Gastrocnemius medialis (tissue), 4 donors: ENCODE measurements around the gene NHERF1. TPM values are rescaled to one million over a fixed set of nuclear protein-coding genes. Genes with fewer than 3 reads are reported as not detected.

Experiments
- ATAC-seq, 2 donors: fragments of 150-250 bp; one replicate each; pipeline ENCODE4 v1.9.1; 2016
- DNase-seq, 2 donors: peaks; one replicate each; pipeline ENCODE4 v3.0.0-alpha.2; 2019
- H3K27ac ChIP-seq, 4 donors: fragments of 200-600 bp; sonication (generic); 1 replicate in 1 of 4; 2 replicates in 3 of 4; pipeline ENCODE4 v1.5.1; 2016 to 2018; ENCODE audit warnings: mild to moderate bottlenecking in 2 of 4, moderate library complexity in 1 of 4
- H3K27me3 ChIP-seq, 3 donors: fragments of 200-600 bp; sonication (generic) in 2 of 3; 1 replicate in 1 of 3; 2 replicates in 2 of 3; pipeline versions ENCODE4 v1.5.1 to v1.6.0; 2016 to 2019; ENCODE audit warnings: mild to moderate bottlenecking in 1 of 3, moderate library complexity in 1 of 3
- H3K36me3 ChIP-seq, 2 donors: fragments of 200-600 bp; sonication (generic) in 1 of 2; one replicate each; pipeline ENCODE4 v1.5.1; 2017 to 2018
- H3K4me1 ChIP-seq, 2 donors: fragments of 200-600 bp; sonication (generic) in 1 of 2; one replicate each; pipeline ENCODE4 v1.5.1; 2016 to 2017; ENCODE audit warnings: mild to moderate bottlenecking in 2 of 2
- H3K4me3 ChIP-seq, 4 donors: fragments of 200-600 bp; sonication (generic) in 3 of 4; 1 replicate in 1 of 4; 2 replicates in 3 of 4; pipeline ENCODE4 v1.5.1; 2016 to 2019; ENCODE audit warnings: mild to moderate bottlenecking in 2 of 4
- H3K9me3 ChIP-seq, 3 donors: fragments of 200-600 bp; sonication (generic) in 2 of 3; 1 replicate in 1 of 3; 2 replicates in 2 of 3; pipeline ENCODE4 v1.5.1; 2016 to 2019
- CTCF ChIP-seq, 5 experiments: fragments of 450-650 bp in 3 of 5; fragments of 200-600 bp in 2 of 5; sonication (generic) in 2 of 5; IDR thresholded peaks in 4 of 5; conservative IDR thresholded peaks in 1 of 5; 1 replicate in 4 of 5; 2 replicates in 1 of 5; pipeline ENCODE4 v1.5.1; 2016 to 2019; ENCODE audit warnings: antibody characterized with exemption in 5 of 5, mild to moderate bottlenecking in 3 of 5, moderate library complexity in 3 of 5
- POLR2A ChIP-seq, 2 donors: fragments of 450-650 bp; IDR thresholded peaks; one replicate each; pipeline ENCODE4 v1.6.1; 2017; ENCODE audit warnings: antibody characterized with exemption in 2 of 2, mild to moderate bottlenecking in 2 of 2, moderate library complexity in 2 of 2
- in situ Hi-C, 4 donors: fragments of 200-750 bp; cut with MboI; loops; one replicate each; pipeline versions ENCODE4 v1.15.0 to v1.8.0; 2017; ENCODE audit warnings: low sequenced_read_pairs in 4 of 4
- intact Hi-C: fragments of 100-400 bp; cut with DNase I; formaldehyde crosslinking; loops from one replicate; pipeline ENCODE4 v1.15.1; 2023; ENCODE audit warnings: low total_unique reads
- total RNA-seq, 4 donors: library from RNA; depleted of rRNA; stranded (reverse); fragments of >200 nt; gene quantifications; one replicate each; pipeline versions ENCODE4 v1.1.0 to v1.2.3, GENCODE V29; 2016

The NHERF1 gene
- total RNA-seq, 4 donors from 2014 or later, result 3.8 to 5.6 (median 5.5) TPM

GRCh38 chr17:74739227-74739831, 9.1 kb upstream of the NHERF1 start:
- Histone ChIP-seq H3K36me3 (no peaks in the 10 kb centered on the region), H3K27ac (no peak overlapping the region), H3K27me3 (peaks cover 52 to 71% (median 55%) of the 10 kb centered on the region in 3 donors), H3K4me3 (no peak overlapping the region), H3K4me1 (peaks cover 0 to 12% of the 10 kb centered on the region in 2 donors), H3K9me3 (no peaks in the 10 kb centered on the region)
- in situ Hi-C loops, result no loop called here
- no peak for ATAC-seq
- no peak for DNase-seq
- TF ChIP-seq POLR2A (IDR thresholded peaks at IDR 0.05) (no peak), CTCF (IDR thresholded peaks at IDR 0.05 in 4 of 5, conservative IDR thresholded peaks at IDR 0.05 in 1 of 5) (no peak)
- intact Hi-C loops, result no loop called here

GRCh38 chr17:74740173-74740572, 8.3 kb upstream of the NHERF1 start:
- ATAC-seq, result no peak
- intact Hi-C loops, result loop anchor here (10.0 kb wide), 1 partner anchor 215 kb away; no protein-coding TSS in a partner anchor
- no peak for DNase-seq
- TF ChIP-seq CTCF (IDR thresholded peaks at IDR 0.05 in 4 of 5, conservative IDR thresholded peaks at IDR 0.05 in 1 of 5) (no peak), POLR2A (IDR thresholded peaks at IDR 0.05) (no peak)
- no peaks in the 10 kb centered on the region for H3K9me3 ChIP-seq
- in situ Hi-C loops, result loop anchor here in 3 of 4 donors (5.0 to 10.0 kb wide), 2 partner anchors 125 to 132 kb away; partner anchors contain the start of gene FDXR (in 1 of the 3)
- H3K27ac ChIP-seq, result no peak overlapping the region
- H3K4me1 ChIP-seq, result peaks cover 4 to 17% of the 10 kb centered on the region in 2 donors
- H3K36me3 ChIP-seq, result no peaks in the 10 kb centered on the region
- no peak overlapping the region for H3K4me3 ChIP-seq
- peaks cover 49 to 66% (median 52%) of the 10 kb centered on the region in 3 donors for H3K27me3 ChIP-seq

GRCh38 chr17:74740641-74741387, 7.6 kb upstream of the NHERF1 start:
- peaks cover 4 to 17% of the 10 kb centered on the region in 2 donors for H3K4me1 ChIP-seq
- DNase-seq (no peak), ATAC-seq (no peak)
- no peak for TF ChIP-seq CTCF (IDR thresholded peaks at IDR 0.05 in 4 of 5, conservative IDR thresholded peaks at IDR 0.05 in 1 of 5)
- no peak for TF ChIP-seq POLR2A (IDR thresholded peaks at IDR 0.05)
- H3K4me3 ChIP-seq, result no peak overlapping the region
- intact Hi-C loops (loop anchor here (10.0 kb wide), 1 partner anchor 214 kb away; no protein-coding TSS in a partner anchor), in situ Hi-C loops (loop anchor here in 3 of 4 donors (5.0 to 10.0 kb wide), 2 partner anchors 124 to 131 kb away; partner anchors contain the start of gene FDXR (in 1 of the 3))
- no peaks in the 10 kb centered on the region for H3K36me3 ChIP-seq
- no peaks in the 10 kb centered on the region for H3K9me3 ChIP-seq
- H3K27me3 ChIP-seq, result peaks cover 44 to 60% (median 46%) of the 10 kb centered on the region in 3 donors
- H3K27ac ChIP-seq, result no peak overlapping the region

- peaks cover 4 to 12% of the 10 kb centered on the region in 2 donors for H3K4me1 ChIP-seq
- in situ Hi-C loops (loop anchor here in 3 of 4 donors (5.0 to 10.0 kb wide), 2 partner anchors 123 to 130 kb away; partner anchors contain the start of gene FDXR (in 1 of the 3)), intact Hi-C loops (loop anchor here (10.0 kb wide), 1 partner anchor 213 kb away; no protein-coding TSS in a partner anchor)
- no peak overlapping the region for H3K27ac ChIP-seq
- DNase-seq, result no peak
- H3K9me3 ChIP-seq, result no peaks in the 10 kb centered on the region
- no peaks in the 10 kb centered on the region for H3K36me3 ChIP-seq
- H3K27me3 ChIP-seq, result peaks cover 32 to 47% (median 35%) of the 10 kb centered on the region in 3 donors
- no peak overlapping the region for H3K4me3 ChIP-seq
- no peak for TF ChIP-seq POLR2A (IDR thresholded peaks at IDR 0.05)
- no peak for TF ChIP-seq CTCF (IDR thresholded peaks at IDR 0.05 in 4 of 5, conservative IDR thresholded peaks at IDR 0.05 in 1 of 5)
- no peak for ATAC-seq
These were observed 6.3 kb upstream of the NHERF1 start for GRCh38 chr17:74742153-74742515.
